ENCODE results near the gene KLF9. TPM values are rescaled to one million over a fixed set of nuclear protein-coding genes. Genes with fewer than 3 reads are reported as not detected.

Gene KLF9
- total RNA-seq, 1 experiment from 2014 or later = 0.34 TPM

- intact Hi-C loops (cut with micrococcal nuclease; ENCODE audit: unreplicated experiment) = no loop called here
- no peak for TF ChIP-seq EZH2 (IDR thresholded peaks at IDR 0.05; ENCODE audit: borderline replicate concordance, low read depth, low read length, poor library complexity, severe bottlenecking)
- TF ChIP-seq CTCF (conservative IDR thresholded peaks at IDR 0.05; ENCODE audit: low read depth, low read length) = no peak
- no peaks in the 10 kb centered on the region for H3K36me3 ChIP-seq (ENCODE audit: insufficient read depth, low read length, poor library complexity, severe bottlenecking)
- peaks cover 9% of the 10 kb centered on the region for H3K4me1 ChIP-seq (ENCODE audit: insufficient read depth, low read length, poor library complexity, severe bottlenecking)
- no peaks in the 10 kb centered on the region for H3K9me3 ChIP-seq (ENCODE audit: low read depth, low read length, poor library complexity, severe bottlenecking)
- H3K27me3 ChIP-seq (replicated peaks; ENCODE audit: insufficient read depth, low read depth, low read length, poor library complexity) = no peaks in the 10 kb centered on the region
- H3K4me3 ChIP-seq (ENCODE audit: low read depth, low read length, poor library complexity, severe bottlenecking) = no peak overlapping the region
- DNase-seq (ENCODE audit: low spot score) = no peak
- ChIA-PET POLR2A (ENCODE audit: low non-redundant PET) (no interaction called here), CTCF (no interaction called here)
- BruUV-seq (replicated peaks) = no TSS peak
- H3K27ac ChIP-seq (ENCODE audit: low read depth, low read length, poor library complexity, severe bottlenecking) = no peak overlapping the region
These were observed 10.2 kb downstream of the KLF9 start for GRCh38 chr9:70404261-70404660.

- Histone ChIP-seq H3K9me3 (ENCODE audit: low read depth, low read length, poor library complexity, severe bottlenecking) (no peaks in the 10 kb centered on the region), H3K4me1 (ENCODE audit: insufficient read depth, low read length, poor library complexity, severe bottlenecking) (peaks cover 9% of the 10 kb centered on the region), H3K27ac (ENCODE audit: low read depth, low read length, poor library complexity, severe bottlenecking) (no peak overlapping the region), H3K4me3 (ENCODE audit: low read depth, low read length, poor library complexity, severe bottlenecking) (no peak overlapping the region), H3K36me3 (ENCODE audit: insufficient read depth, low read length, poor library complexity, severe bottlenecking) (no peaks in the 10 kb centered on the region), H3K27me3 (replicated peaks; ENCODE audit: insufficient read depth, low read depth, low read length, poor library complexity) (no peaks in the 10 kb centered on the region)
- no TSS peak for BruUV-seq (replicated peaks)
- TF ChIP-seq EZH2 (IDR thresholded peaks at IDR 0.05; ENCODE audit: borderline replicate concordance, low read depth, low read length, poor library complexity, severe bottlenecking) (no peak), CTCF (conservative IDR thresholded peaks at IDR 0.05; ENCODE audit: low read depth, low read length) (no peak)
- no peak for DNase-seq (ENCODE audit: low spot score)
- ChIA-PET CTCF (no interaction called here), POLR2A (ENCODE audit: low non-redundant PET) (no interaction called here)
- intact Hi-C loops (cut with micrococcal nuclease; ENCODE audit: unreplicated experiment) = no loop called here
These were observed 10.8 kb downstream of the KLF9 start for GRCh38 chr9:70403618-70404025.

GRCh38 chr9:70403166-70403565 is 11.3 kb downstream of the KLF9 start:
- Histone ChIP-seq H3K4me1 (ENCODE audit: insufficient read depth, low read length, poor library complexity, severe bottlenecking) (peaks cover 9% of the 10 kb centered on the region), H3K27ac (ENCODE audit: low read depth, low read length, poor library complexity, severe bottlenecking) (no peak overlapping the region), H3K27me3 (replicated peaks; ENCODE audit: insufficient read depth, low read depth, low read length, poor library complexity) (no peaks in the 10 kb centered on the region), H3K4me3 (ENCODE audit: low read depth, low read length, poor library complexity, severe bottlenecking) (no peak overlapping the region), H3K36me3 (ENCODE audit: insufficient read depth, low read length, poor library complexity, severe bottlenecking) (no peaks in the 10 kb centered on the region), H3K9me3 (ENCODE audit: low read depth, low read length, poor library complexity, severe bottlenecking) (no peaks in the 10 kb centered on the region)
- TF ChIP-seq CTCF (conservative IDR thresholded peaks at IDR 0.05; ENCODE audit: low read depth, low read length) (no peak), EZH2 (IDR thresholded peaks at IDR 0.05; ENCODE audit: borderline replicate concordance, low read depth, low read length, poor library complexity, severe bottlenecking) (no peak)
- no TSS peak for BruUV-seq (replicated peaks)
- CTCF ChIA-PET = no interaction called here
- intact Hi-C loops (cut with micrococcal nuclease; ENCODE audit: unreplicated experiment) = no loop called here
- POLR2A ChIA-PET (ENCODE audit: low non-redundant PET) = no interaction called here
- DNase-seq (ENCODE audit: low spot score) = no peak
